NOMO-1 treated with dmso at 0.1 percent for 144 hours (cell line): ENCODE results near the gene PHF14.
"Not testable (repeated sequence)": the region's sequence is repeated elsewhere in the genome, so short reads cannot be mapped to it uniquely, and the experiment has no call there.

Experiments used
- DNase-seq: peaks from one replicate; lab custom pipeline; 2025; ENCODE audit not compliant: unreplicated experiment; lab: John Stamatoyannopoulos, UW

PHF14 gene

DNA sequence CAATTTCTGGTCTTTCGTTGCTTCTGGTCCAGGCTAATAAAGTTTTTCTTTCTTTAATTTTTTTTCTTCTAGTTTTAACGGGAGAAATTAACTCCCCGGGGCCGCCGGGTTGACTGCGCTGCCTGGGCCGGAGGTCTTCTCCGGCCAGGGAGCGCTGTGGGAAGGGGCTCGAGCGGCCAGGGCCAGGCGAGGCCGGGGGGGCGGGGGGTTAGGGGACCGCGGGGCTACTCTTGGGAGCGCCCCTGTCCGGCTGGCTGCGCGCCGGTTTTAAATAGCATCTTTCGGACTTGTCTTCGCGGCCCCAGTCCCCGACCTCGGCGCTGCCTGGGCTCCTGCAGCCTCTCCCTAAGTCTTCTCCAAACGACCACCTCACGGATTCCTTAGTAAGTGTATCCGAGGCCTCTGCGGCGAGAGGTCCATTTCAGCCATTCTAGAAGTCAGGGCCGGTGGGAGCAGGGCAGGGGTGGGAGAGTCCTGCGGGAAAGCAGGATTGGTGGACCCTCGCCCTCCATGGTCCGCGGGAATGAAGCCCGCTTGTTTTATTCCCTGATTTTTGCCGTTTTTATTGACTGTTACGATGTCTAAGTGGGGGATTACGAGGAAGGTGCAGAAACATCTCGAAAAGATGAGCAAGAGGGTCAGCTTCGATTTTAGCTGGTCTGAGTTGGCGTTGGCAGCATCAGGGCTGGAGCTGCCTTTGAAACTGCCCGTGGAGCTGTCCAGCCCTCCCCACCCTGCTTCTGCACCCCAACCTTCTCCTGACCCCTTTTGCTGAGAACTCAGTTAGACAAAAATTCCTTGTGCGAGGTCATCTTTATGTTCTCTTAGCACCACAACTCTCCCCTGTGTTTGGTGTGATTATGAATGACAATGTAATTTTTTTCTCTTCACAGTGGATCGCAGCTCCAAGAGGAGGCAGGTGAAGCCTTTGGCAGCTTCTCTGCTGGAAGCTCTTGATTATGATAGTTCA lies 555 bp downstream of the PHF14 start:
- peak; percentile 34 for DNase-seq

DNA sequence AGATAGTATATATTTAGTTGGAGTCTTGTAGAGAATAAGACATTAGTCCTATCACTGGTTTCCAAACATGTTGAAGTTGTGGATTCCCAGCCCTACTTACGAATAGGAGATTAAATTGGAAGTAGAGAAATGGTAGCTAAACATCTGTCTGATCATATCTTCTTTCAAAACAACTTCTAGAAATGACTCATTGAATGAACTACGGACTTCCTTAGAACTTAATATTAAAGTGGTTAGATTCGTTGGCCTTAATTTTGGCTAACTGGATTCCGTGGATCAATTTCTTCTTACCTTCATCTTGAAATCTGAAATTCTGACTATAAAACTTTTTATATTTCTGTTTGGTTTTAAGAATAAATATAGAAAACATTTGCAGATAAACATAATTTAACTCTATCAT lies 3.4 kb downstream of the PHF14 start:
- no peak for DNase-seq

DNA sequence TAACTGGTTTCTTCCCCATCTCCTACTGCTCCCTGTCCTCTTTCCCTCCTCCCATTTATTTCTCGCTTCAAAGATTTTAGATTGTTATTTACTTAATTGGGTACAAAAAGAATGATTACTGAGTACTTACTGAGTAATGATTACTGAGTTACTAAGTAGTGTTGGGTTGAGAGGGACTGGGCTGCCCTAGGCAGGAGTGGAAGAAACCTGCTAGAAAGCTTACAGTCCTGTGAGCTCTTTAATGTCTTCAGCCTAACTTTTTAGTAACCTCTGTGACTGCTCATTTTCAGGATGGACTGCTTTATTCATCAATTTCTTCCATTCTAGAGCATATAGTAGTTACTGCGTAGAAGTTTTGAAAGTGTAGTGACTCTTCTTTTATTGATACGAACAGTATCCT lies 7.6 kb downstream of the PHF14 start:
- no peak for DNase-seq

DNA sequence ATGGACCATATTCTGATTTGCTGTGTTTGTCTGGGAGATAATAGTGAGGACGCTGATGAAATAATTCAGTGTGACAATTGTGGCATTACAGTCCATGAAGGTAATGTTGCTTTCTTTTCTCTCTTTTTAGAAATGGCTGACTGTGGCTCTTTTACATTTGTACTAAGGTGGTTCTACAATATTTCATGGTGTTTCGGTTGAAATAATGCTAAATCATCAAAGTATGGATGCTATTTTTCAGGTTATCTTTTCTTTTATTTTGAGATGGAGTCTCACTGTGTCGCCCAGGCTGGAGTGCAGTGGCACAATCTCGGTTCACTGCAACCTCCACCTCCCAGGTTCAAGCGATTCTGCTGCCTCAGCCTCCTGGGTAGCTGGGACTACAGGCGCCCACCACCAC lies 17.1 kb downstream of the PHF14 start:
- not testable (repeated sequence) for DNase-seq

DNA sequence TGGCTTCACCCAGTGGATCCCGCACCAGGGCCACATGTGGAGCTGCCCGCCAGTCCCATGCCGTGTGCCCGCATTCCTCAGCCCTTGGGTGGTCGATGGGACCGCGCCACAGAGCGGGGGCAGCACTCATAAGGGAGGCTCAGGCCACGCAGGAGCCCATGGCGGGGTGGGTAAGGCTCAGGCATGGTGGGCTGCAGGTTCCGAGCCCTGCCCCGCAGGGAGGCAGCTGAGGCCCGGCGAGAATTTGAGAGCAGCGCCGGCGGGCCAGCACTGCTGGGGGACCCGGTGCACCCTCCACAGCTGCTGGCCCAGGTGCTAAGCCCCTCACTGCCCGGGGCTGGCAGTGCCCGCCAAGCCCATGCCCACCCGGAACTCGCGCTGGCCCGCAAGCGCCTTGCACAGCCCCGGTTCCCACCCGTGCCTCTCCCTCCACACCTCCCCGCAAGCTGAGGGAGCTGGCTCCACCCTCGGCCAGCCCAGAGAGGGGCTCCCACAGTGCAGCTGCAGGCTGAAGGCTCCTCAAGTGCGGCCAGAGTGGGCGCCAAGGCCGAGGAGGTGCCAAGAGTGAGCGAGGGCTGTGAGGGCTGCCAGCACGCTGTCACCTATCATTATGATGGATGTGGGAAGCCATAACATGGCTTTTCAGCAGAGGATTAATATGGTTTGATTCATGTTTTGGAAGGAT lies 22.0 kb downstream of the PHF14 start:
- DNase-seq = not testable (repeated sequence)

DNA sequence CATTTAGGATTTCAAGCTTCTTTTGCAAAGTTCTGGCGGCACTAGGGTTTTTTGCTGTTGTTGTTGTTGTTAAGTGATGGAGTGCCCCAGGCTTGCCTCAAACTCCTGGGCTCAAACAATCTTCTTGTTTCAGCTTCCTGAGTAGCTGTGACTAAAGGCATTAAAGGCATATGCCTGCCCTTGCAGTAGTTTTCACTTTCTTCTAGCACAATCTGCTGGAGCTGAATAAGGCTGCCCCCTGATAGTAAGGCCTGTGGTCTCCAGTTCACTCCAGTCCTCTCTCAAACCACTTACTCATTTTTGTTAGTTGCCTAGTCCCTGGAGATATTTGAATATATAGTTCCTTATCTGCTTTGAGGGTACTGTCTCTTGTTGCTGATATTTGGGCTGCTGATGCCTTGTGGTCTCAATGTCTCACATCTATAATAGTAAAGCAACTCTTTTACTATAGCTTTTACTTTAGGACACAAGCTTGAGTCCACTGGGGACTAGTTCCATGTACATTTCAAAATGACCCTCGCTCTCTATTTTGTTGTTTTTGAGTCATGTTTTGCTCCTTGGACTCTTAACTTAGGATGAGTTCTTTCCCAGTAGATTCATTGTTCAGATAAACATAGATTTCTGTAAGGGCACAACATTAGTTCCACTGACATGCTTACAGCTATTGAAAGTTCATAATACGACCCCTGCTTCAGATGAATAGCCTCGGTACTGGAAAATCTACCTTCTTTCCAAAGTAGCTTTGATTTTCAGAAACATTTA lies 25.5 kb downstream of the PHF14 start:
- DNase-seq = no peak

DNA sequence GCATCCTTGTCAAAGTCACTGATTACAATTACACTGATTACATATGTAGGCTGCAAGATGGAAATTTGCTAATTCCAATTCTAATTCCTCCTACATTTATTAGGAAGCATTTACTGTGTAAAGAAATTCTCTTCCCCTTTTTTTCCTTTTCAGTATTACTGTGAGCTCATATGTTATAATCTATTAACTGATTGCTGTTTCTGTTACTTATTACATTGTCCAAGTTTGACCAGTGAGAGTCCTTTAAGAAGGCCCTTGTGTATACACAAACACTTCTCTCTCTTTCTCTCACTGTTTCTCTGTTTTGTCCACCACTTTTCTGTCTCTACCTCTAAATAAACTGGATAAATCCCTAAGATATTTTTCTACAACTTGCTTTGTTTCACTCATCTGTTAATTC lies 31.5 kb downstream of the PHF14 start:
- DNase-seq = no peak

DNA sequence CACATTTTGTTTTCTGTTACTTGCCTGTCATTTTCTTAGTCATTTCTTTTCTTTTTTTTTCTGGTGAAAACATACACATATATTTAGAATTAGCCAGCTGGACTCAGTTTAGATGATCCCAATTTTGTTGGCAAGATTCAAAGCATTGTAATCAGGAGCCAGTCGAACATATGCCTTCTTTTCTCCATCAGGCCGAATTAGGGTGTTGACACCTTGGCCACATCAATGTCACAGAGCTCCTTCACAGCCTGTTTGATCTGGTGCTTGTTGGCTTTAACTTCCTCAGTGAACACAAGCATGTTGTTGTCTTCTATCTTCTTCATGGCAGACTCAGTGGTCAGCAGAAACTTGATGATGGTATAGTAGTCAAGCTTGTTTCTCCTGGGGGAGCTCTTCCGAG lies 32.6 kb downstream of the PHF14 start:
- no peak for DNase-seq

DNA sequence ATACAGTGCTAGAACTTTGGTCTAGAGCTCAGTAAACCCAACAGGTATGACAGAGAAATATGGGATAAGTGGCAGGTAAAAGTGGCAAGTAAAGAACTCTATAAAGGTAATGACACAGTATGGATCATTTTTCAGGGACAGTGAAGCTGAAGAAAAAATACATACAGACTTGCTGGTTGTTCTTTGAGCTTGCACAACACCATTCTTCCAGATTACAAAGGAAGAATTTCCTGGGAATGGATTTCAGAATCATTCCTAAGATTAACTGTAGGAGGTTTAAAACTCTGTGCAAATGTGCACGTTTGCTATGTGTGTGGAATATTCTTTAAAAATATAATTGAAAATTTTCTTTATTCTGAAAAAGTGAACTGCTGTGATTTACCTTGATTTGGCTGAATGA lies 36.0 kb downstream of the PHF14 start:
- no peak for DNase-seq

DNA sequence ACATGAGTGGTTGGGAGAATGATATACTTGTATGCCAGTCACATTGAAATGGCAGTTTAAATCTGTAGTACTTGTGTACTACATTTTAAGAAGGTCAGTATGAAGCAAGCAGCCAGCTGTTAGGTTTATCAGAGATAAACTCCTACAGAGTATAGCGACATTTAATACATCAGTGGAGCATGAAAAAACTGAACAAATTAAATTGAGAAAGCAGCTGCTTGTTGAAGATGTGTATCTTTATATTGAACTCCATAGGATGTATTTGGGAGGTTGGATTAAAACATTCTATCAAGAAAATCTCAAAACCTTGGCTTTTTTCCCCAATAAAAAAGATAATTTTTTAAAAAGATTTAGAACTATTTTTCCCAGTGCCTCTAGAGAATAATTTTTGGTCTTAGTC lies 47.8 kb downstream of the PHF14 start:
- DNase-seq = no peak

DNA sequence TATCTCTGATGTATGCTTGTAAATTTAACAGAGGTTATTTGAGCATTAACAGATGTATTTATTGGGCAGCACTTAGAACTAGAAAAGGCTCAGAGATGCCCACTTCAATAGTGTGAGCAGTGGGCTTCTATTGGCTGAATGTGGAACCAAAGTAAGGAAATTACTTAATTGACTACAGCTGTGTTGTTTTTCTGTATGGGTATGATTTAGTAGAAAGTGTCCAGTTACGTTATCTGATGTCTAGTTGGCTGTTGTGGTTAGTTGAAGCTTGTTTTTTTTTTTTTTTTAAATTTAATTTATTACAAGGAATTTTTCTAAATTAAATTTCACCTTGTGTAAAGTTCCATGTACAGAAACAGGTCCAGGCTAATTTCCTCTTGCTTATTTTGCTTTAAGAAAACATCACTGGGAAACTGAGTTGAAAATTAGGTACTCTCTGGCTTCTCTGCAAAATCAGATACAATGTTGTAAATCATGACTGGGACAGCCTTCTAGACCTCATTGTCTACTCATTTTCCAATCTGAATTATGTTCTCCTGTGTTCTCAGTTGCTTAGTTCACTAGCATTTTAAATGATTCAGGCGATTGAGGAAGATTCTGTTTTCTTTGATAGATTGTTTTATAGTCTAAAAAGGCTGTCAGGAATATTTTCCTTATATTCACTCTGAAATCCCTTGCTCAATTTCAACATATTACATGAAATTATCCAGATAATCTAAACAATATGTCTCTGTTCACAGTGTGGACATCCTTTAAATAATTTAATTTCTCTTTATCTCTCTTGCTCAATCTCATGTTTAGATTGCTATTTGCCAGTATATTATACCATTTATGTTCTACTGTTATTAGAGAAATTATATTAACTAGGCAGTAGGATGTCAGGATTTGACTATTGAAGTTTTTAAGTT lies 53.0 kb downstream of the PHF14 start:
- no peak for DNase-seq

DNA sequence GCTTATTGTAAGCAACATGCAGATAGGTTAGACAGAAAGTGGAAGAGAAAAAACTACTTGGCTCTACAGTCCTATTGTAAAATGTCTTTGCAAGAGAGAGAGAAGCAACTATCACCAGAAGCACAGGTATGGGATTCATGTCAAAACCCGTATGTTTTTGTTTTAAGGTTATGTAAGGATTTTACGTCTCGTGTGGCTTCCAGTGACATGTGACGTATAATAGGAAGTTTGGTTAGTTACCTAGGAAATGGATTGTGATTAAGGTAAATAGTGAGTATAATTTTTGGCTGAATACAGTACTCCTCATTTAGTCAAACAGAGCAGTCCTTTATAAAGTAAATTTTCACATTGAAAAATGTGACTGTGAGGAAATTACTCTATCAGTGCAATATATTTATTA lies 62.0 kb downstream of the PHF14 start:
- no peak for DNase-seq

DNA sequence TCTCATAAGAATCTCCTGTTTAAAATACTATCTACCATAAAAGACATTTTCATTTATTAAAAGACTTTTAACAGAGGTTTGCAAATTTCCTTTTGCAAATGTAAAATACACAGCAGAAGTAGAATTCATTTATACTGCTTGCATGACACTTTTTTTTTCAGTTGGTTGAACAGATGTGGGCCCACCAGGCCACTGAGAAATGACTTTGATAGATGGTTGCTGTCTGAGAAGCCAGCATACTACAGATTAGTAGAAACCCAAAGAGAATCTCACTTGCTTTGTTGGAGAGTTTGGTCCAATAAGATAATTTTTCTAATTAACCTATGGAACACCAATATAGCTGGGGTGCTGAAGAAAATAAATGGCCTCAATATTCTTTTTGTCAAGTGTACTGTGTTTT lies 66.3 kb downstream of the PHF14 start:
- DNase-seq = no peak

DNA sequence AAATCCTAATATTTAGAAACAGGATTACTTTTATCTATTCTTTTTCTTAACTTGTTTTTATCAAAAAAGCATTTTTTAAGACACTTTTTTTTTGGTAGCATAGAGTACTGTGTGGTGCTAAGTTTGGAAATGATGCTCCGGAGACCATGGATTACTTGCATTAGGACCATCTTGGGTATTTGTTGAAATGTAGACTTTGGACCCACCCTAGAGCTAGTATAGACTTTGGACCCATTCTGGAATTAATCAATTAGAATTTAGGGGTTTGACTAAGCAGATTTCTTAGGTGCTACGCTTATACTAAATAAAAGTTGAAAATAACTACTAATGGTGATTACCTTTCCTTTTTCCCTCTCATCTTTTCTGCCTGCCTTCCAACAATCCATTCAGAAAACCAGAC lies 80.4 kb downstream of the PHF14 start:
- DNase-seq = no peak

DNA sequence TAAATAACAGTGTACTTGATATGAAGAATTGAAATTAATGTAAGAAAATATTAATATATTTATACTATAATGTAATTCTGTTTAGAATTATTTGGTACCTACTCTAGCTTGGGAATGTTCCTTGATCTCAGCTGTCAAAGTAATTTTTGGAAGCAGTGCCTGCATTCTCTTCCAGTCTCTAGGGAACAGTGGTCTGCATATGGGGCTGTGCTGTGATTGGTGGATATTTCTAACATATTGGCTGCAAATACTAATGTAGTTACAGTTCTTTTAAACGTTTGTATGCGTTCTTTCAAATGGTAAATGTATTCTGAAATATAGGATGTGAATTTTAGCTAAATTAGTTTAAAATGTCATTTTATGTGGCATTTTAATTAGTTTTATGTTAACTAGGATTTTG lies 87.2 kb downstream of the PHF14 start:
- DNase-seq = no peak

DNA sequence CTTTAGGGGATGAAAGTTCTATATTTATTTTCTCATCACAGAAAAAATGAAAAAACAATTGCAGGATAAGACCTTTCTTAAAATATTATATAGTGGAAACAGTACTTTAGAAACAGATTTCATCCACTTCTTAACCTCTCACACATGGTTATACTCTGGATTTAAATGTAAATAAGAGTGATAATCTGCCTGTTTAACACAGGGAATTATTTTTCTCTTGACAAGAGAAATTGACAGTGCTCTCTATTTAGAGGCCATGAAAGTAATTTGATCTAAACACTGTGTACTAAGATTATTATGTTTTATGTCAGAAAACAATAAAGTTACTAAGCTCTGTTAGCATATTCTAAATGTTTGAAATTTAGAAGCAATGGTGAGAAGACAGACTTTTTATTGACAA lies 88.4 kb downstream of the PHF14 start:
- no peak for DNase-seq

DNA sequence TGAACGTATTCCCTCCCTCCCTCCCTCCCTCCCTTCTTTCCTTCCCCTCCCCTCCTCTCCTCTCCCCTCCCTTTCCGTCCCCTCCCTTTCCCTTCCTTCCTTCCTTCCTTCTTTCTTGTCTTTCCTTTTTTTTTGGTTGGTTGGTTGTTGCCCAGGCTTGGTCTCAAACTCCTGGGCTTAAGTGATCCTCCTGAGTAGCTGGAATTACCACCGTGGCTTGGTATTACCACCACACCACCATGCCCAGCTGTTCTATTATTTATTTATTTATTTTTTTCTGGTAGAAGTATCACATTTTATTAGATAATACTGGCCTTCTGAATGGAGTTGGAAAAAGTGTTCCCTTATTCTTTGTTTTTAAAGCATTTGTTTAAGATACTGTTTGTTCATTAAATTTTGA lies 95.9 kb downstream of the PHF14 start:
- DNase-seq = no peak

DNA sequence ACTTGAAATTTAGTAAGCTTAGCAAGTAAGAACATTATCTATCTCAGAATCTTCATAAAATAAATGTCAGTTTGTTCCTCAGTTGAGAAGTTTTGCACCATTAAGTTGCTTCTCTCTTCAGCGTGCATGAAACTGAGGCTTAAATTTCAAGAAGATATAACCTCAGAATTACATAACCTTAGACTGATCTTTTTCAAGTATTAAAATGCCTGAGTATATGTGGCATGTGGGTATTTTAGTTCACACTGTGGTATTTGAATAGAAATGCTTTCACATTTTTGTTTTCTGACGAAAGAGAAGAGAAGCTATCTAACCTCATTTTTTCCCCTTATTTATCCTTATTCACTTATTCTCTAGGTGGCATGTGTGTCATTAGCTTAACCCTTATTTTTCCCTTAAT lies 104.1 kb downstream of the PHF14 start:
- no peak for DNase-seq

DNA sequence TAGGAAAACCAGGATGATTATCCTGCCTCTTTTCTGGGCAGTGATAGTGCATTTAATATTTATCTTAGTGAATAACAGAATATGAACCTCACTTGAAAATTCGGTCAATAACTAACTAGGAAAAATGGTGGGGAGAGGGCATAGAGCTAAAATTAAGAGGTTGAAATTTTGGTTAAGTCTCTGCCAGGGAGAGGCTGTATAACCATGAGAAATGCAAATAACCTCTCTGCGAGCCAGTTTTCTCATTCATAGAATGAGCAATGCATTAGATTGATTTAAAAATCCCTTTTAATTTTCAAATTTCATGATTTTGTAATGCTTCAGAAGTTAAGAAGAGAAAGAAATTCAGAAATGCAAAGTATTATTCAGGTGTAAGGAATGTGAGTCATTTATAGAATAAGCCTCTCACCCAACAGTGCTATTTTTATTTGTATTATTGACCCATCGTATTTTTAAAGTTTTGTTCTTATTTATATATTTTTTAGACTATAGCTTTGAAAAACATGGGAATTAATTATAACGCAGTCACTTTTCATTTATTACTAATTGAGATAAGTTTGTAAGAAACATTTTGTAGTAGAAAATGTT lies 104.7 kb downstream of the PHF14 start:
- no peak for DNase-seq

DNA sequence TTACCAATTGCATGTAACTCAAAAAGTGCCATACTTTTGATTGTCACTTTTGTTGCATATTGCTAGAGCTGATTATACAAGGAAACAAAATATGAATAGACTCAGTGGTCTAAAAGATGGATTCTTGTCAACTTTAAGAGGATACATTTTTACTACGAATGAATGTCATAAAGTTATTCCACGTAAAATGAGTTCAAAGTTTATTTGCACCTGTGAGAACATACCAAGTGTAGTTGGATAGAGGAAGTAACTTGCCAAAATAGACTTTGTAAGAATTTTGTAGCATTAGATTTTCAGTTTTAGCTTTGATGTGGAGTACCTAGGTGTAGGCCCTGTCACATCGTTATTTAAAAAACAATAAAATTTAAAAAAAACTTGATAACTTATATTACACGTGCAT lies 106.2 kb downstream of the PHF14 start:
- DNase-seq = no peak
